Effector CD4-positive, alpha-beta T cell (primary cell): ENCODE results near the gene DYNLT5. TPM values are rescaled to one million over a fixed set of nuclear protein-coding genes. Genes with fewer than 3 reads are reported as not detected.
"Not testable (repeated sequence)": the region's sequence is repeated elsewhere in the genome, so short reads cannot be mapped to it uniquely, and the experiment has no call there.

Experiments
- DNase-seq: peaks from one replicate; pipeline ENCODE4 v3.0.0-alpha.2; 2020
- total RNA-seq: gene quantifications from one replicate; lab custom pipeline; 2026; lab: John Stamatoyannopoulos, UW

The DYNLT5 gene, protein sequence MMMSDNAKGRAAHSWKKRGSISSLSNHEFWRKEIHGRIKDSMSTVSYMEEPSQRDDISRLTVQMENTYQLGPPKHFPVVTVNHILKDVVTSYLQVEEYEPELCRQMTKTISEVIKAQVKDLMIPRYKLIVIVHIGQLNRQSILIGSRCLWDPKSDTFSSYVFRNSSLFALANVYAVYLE
- not detected for total RNA-seq

DNA sequence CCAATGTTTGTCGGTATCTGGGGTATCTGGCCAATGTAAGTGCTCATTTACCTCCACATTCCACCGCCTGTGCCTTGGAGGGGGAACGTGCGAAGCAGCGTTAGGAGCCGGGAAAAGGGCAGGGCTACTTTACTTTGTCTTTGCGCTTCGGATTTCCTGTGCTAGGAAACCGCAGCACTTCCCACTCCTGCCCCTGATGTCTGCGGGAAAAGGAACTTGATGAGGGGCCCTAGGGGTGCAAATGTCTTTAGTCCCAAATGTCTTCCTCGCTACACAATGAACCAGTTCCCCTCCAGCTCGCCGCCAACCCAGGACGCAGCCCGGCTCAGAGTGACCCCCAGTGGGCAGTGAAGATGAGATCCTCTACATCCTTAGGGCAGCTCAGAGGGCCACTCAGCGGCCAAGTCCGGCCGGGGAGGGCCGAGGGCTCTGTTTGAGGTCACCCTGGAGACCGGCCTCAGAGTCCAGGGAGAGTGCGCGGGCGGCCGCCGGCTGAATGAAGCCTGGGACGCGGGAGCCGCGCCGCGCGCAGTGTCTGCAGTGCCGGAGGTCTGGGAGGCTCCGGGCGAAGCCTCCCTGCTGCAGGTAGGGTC lies at the start of gene DYNLT5:
DYNLT5 (plus strand) TSS at position 460 of the 593 bp plus-strand sequence. CDS start 2,200 bp downstream, outside the sequence.
- no peak for DNase-seq

DNA sequence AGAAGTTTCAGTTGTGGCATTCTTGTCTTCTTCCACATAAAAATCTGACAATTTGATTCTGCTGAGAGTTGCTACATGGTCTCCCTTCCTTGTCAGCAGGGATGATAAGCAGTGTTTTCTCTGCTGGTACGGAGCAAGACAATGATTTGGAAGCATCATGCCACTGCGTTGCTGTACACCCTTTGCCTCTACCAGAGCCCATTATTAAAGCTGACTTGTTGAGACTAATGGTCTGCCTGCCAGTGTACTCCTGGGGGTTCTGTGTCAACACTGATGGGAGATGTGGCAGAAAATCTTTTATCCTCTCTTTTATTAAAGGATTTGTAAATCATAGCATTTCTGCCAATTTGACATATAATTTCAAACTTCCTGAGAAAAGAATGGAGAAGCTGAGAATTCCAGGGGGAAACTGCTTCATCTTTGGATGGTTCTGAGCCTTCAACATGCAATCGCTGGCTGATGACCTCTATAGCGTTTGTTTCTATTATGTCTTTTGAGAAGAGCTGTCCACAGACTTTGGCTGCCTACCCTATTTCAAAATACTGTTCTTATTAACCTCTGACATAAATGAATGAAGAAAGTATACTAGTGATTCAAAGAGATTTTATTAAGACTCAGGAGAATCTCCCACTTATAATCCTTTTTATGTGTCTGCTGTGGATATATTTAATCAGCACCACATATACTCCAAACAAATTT lies 47.9 kb upstream of the DYNLT5 start:
- DNase-seq, result no peak

DNA sequence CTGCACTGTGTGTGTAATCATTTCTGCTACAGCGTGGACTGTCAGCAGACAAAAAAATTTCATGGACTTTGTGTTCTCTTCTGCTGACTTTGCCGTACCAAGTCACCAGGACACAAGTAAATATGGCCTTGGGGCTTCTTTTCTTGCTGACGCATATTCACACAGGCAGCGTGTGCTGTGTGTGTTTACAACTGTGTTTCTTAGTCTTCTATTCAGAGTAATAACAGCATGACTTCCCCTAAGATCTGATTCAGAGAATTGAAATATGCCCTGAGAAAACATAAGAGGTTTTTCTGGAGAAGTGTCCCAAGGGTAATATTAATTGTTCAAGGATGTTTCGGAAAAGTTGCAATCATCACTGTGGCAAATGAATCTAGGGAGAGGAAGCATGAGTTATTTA lies 47.1 kb upstream of the DYNLT5 start:
- DNase-seq, result no peak

DNA sequence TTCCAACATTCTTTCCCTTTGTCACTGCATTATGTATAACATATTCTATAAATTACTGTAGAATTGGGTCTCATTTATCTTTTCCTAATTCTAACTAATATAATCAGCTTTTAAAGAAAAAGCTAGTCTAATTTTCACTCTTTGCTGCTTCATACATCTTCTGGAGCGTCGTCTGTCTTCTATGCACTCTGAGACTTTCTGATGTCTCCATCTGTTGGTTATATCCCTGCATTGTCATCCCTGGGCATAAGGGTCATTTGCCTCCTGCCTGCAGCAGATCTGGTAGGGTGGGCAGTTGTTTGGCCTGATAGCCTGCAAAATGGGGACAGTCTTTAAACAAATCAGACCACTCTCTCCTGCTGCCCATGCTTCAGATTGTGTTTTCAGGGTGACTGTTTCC lies 40.8 kb upstream of the DYNLT5 start:
- DNase-seq, result no peak

DNA sequence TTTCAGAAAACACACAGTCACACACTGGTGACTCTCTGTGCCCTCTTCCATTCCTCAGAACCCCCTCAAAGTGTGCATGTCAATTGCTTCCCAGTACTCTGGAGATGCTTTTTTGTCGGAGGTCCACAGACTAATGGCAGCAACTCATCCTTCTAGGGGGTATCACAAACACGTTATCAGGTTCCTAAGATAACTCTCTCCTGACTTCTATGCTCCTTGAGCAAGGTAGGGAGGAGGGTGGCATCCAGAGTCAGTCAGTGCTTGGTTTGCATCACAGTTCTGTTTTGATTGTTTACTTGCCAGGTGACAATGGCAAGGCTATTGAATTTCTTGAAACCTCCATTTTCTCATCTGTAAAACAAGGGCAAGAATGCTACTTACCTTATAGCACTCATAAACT lies 39.4 kb upstream of the DYNLT5 start:
- DNase-seq, result no peak

DNA sequence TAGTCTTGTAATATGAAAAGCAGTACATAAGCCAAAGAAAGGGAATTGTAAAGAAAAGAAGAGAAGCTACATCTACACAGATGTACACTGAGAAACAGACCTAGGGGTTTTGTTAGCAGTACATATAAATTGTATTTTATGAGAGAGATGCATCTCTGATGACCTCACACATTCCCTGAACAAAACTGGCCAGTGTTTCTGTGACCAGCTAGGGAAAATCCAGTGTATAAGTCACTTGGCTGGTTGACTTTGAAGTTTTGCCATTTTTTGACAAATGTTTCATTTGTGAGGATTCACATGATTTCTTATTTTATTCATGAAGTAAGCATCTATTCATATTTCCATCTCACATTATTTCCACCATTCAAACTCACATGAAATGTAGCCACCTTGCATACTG lies 28.3 kb upstream of the DYNLT5 start:
- DNase-seq, result no peak

DNA sequence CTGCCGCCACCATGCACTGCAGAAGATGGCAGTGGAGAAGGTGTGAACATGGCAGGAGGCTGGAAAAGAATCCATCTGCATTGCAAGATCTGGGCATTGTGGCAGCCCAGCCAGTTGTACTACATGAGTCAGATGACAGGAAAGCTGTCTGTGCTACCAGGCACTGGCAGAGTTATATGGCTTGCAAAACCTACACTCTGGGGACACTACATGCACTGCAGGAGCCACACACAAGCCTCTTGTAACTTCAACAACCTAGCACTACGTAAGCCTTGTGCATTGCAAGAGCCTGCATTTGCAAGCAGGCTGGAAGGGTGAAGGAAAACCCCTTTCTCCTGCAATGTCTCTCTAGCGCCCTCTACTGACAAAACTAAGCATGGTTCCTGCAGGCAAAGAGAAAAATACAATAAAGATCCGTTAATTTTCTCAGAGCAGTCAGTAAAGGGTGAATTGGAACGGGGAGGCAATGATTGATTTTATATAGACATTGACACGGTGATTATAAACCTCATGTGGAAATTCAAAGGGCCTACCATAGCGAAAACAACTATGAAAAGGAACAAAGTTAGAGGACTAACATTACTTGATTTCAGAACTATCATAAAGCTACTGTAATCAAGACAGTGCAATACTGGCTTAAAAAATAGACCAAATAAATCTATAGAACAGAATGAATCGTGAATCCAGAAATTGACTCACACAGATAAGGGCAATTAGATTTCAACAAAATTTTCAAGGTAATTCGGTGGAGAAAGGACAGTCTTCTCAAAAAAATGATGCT lies 26.2 kb upstream of the DYNLT5 start:
- DNase-seq, result peak; percentile 43

DNA sequence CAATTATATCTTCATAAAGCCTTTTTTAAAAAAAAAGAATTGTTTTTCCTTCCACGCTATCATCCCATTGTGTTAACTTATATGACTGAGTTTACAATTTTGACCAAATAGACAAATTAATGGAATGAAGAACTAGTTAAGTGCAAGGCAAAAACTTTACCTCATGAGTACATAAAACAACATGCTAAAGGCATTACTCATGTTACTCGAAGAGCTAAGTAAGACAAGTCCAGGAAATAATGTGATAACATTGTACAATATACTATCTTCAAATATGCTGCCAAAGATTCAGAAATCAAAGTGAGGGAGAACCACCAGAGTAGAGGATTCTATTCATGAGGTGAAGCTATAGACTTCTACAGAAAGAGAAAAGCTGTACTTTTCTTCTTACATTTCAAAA lies 24.2 kb upstream of the DYNLT5 start:
- DNase-seq, result no peak

DNA sequence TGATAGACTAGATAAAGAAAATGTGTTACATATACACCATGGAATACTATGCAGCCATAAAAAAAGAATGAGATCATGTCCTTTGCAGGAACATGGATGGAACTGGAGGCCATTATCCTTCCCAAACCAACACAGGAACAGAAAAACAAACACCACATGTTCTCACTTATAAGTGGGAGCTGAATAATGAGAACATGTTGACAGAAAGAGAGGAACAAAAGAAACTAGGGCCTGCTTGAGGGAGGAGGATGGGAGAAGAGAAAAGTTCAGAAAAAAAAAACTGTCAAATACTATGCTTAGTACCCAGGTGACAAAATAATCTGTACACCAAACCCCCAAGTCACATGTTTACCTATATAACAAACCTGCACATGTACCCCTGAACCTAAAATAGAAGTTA lies 23.5 kb upstream of the DYNLT5 start:
- not testable (repeated sequence) for DNase-seq

DNA sequence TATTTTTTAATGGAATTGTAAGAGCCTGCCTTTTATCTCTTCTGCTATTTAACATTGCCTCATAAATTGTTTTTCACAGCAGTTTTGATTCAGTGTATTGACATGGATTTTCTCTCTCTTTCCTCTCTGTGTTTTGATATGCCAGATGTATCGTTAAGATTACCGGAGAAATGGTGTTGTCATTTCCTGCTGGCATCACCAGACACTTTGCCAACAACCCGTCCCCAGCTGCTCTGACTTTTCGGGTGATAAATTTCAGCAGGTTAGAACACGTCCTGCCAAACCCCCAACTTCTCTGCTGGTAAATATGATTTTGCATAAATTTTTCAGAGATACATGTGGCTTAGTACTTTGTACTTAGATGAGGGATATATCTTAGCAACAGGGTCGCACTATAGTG lies 23.1 kb upstream of the DYNLT5 start:
- DNase-seq, result no peak

DNA sequence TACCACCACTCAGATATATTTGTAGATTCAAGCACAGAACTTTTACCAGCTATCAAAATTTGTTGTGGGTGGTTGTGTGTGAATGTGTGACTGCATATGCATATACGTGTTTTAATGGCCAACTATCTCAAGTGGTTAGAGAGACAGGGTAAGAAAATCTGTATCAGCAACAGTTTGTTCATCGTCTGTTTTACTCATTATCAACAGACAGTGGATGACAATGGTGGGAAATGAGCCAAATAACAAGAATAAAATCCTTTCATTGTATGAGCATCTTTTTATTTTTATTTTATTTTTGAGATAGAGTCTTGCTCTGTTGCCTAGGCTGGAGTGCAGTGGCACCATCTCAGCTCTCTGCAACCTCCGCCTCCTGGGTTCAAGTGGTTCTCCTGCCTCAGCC lies 22.7 kb upstream of the DYNLT5 start:
- no peak for DNase-seq

DNA sequence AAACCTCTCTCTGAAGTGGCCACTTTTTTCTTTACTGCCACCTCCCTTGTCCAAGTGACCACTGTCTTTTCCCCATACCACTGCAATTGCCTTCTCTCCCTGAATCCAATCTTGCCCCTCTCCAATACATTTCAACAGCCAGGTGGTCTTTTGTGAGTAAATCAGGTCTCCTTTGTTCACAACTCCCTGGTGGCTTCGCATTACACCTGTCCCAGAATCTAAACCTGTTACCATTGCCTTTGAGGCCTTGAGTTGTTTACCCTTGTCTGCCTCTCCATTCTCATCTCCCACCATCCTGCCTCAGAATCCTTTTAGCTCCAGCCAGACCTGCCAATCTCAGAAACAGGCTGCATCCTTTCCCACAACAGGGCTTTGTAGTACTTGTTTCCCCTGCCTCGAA lies 21.8 kb upstream of the DYNLT5 start:
- DNase-seq, result no peak

DNA sequence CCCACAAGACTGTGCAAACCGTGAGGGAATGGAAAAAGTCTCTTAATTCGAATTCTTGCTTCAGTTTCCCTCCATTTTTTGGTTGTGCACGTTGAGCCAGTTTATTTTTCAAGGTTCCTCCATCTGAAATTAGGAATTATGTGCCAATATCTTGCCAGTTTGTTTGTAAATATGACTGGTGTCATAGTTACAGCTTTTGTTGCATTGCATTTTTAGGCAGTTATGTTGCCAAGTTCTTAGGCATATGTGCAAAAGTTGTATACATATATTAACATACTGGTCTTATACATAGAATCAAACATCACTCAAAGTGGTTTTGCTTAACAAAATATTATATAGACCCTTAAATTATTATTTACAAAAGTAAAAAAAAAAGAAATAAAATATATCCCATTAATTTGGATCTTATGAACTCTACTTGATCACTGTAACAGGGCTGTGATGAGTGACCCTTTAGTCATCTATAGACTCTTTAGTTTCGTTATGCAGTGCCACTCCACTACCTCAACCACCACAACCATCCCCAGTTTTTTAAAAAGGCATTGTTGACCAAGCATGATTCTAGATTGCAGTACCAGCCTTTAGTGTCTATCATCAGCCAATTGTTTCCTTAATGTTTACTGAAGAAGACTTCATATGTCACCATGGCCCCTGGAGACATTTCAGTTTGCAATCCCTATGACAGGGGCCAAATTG lies 20.9 kb upstream of the DYNLT5 start:
- DNase-seq, result no peak

DNA sequence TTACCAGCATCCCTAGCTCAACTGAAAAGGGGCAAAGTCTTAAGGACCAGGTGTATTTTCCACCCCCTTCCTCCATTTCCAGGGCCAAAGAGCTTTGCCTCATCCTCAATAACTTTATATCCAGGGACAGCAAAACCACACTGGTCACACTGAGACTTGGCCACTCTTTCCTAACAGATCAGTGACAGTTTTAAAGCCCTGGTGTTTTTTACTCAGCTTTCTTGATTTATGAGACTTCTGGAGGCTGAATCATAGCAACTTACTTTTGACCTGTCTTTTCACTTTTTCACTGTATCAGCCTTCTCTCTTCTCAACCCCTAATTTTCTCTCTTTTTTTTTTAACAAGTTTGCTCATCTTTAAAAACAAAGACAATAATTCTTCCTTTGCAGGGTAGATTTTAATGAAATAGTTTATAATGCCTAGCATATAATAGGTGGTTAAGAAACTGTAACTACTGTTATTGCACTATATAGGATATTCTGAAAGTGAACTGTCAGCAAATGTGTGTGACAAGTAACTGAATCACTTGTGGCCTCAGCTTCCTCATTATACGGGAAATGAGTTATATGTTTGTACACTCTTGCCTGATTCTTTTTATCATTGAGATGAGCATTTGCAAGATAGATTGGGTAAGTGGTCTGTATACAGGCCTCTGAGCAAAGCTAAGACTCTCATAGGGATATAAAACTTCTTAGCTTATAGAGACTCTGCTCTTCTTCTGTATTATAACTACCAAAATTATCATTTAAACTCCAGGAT lies 19.7 kb upstream of the DYNLT5 start:
- DNase-seq, result no peak

DNA sequence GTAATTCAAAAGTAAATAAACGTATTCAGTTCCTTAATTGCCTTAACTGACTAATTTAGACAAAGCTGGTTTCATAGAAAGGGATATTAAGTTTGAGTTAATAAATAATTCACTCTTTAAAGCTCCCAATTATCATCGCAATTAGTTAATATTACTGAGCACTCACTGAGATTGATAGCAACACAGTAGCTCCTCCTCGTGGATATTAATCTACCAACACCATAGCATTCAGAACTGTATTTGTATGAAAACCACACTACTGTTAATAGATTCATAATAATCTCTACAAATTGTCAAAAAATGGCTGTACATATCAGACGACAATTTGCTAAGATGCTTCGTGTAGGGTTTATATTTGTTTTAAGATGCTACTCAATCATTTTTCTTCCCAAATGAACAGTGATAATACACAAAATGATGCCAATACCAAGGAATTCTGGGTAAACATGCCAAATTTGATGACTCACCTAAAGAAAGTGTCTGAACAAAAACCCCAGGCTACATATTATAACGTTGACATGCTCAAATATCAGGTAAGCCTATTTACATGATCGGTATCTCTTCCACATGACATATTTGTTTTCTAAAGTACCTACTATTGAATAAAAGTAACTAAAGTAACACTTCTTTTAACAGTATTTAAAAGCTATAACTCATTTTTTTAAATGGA lies 18.8 kb upstream of the DYNLT5 start:
- no peak for DNase-seq

DNA sequence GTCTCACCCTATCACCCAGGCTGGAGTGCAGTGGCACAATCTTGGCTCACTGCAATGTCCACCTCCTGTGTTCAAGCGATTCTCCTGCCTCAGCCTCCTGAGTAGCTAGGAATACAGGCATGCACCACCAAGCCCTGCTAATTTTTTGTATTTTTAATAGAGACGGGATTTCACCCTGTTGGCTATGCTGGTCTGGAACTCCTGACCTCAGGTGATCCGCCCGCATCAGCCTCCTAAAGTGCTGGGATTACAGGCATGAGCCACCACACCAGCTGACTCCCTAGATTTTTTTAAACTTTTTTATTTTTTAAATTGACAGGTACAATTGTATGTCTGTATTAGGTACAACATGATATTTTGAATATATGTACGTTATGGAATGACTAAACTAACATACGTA lies 17.7 kb upstream of the DYNLT5 start:
- not testable (repeated sequence) for DNase-seq

DNA sequence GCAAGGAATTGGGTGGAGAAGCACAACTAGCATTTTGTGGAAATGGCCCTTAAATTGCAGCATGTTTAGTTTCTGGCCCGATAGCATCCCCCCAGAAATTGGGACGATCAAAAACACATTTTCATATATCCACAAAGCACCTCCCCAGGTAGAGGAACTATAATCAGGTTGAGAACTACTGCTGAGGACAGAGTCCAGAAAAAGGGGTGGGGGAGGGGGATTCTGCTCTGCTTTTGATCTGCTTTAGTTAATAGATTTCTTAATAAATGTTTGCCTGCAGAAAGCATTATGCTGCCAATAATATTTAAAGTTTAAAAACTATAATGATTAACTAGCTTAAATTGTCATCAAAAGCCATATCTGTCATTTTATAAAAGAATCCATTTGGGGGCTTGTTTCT lies 14.4 kb upstream of the DYNLT5 start:
- no peak for DNase-seq

DNA sequence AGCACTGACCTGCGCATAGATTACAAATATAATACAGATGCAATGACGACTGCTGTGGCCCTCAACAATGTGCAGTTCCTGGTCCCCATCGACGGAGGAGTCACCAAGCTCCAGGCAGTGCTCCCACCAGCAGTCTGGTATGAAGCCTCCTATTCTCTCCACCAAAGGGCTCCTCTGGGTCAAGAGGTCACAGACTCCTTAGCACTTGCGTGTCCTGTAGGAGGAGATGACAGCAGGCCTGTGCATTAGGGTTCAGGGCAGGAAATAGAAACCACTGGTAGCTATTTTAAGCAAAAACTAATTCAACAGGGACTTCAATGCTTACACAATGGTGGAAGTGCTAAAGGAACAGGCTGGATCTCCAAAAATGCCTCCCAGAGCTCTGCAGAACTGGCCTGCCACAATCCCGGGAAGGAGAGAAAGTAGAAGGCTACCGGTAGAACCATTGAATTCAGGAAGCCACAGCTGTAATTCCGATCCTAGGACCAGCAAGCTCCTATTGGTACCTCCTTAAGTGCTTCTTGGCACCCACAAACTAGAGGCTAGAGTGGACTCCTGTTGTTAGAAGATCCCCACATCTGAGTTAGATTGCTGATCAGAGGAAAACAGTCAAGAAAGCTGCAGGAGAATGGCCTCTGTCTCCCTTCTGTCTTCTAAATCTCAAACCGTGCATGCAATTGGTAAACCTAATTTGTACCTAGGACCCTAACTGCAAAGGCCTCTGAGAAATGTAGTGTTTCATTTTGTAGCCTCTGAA lies 12.7 kb upstream of the DYNLT5 start:
- no peak for DNase-seq

DNA sequence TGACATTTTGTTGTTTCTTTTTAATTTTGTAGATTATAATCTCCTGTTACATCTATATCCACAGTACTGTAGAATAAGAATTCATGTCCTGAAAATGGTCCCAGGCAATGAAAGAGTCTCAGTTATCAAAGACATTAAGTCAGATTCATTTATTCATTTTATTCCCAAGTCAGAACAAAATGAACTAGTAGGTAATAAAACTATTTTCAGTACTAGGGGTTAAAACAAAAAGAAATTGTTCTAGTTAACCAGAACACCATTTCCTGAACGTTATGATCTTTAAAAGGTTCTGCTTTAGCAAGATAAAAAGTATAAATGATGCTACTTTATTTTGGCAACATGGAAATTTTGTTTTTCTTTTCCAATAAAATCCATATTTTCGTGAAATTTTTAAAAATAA lies 6.8 kb upstream of the DYNLT5 start:
- DNase-seq, result no peak

DNA sequence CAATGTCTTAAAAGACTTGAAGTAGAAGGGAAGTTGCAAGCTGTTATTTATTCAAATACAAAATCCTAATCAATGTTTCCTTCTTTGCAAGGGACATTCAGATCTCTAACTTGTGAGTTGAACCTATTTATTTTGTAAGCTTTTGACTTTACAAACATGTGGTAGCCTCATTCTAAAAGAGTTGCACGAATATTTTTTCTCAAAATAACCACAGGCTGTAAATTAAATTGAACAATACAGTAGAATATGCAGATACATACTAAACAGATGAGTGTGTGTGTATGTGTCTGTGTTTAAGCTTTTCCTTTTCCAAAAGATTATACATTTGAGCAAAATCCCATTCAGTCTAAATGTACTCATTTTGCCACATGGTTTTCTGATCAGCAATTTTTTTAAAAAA lies 4.8 kb upstream of the DYNLT5 start:
- DNase-seq, result no peak

DNA sequence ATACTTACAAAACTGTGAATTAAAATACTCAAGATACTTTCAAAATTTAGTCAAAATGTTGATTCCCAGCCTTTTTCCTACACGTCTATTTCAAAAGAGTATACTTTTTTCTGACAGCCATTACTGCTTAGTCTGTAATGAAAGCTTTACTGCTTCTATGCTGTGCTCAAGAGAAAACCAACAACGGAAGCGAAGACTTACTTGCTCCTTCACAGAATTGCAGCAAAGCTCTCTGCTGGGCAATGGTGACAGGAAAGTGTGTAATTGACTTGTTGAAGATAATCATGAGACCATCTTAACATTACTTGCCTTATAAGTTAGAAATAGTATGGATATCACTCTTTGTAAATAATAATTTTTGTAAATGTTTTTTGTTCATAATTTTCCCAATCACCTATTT lies 1.7 kb upstream of the DYNLT5 start:
- DNase-seq, result no peak
